Neural cell (in vitro differentiated cells): Measurements from ENCODE around the gene MOSPD2. TPM values are rescaled to one million over a fixed set of nuclear protein-coding genes. Genes with fewer than 3 reads are reported as not detected.

ENCODE experiments used
- H2AFZ ChIP-seq: fragments of 200-600, 300-800 bp; sonication (generic), shearing (Covaris generic); 2 replicates; pipeline ENCODE4 v1.6.0; 2014; ENCODE audit warnings: low read depth, mild to moderate bottlenecking, antibody characterized with exemption, low read length, moderate library complexity
- H3F3A ChIP-seq: fragments of 200-600 bp; shearing (Covaris generic); 2 replicates; pipeline ENCODE4 v1.6.1; 2016; ENCODE audit warnings: mild to moderate bottlenecking, moderate library complexity, mixed read lengths, antibody characterized with exemption, low read length; ENCODE audit not compliant: insufficient read depth, poor library complexity, severe bottlenecking
- H3K27ac ChIP-seq: fragments of 200-600, 300-800 bp; sonication (generic), shearing (Covaris generic); 2 replicates; pipeline ENCODE4 v1.5.1; 2014; ENCODE audit warnings: mild to moderate bottlenecking, low read length, moderate library complexity
- H3K27me3 ChIP-seq: fragments of 300-800, 200-600 bp; sonication (generic), shearing (Covaris generic); 2 replicates; pipeline ENCODE4 v1.6.0; 2014; ENCODE audit warnings: mild to moderate bottlenecking, low read depth, low read length, moderate library complexity; ENCODE audit not compliant: insufficient read depth
- H3K36me3 ChIP-seq: fragments of 300-800, 200-600 bp; sonication (generic), shearing (Covaris generic); 2 replicates; pipeline ENCODE4 v1.5.1; 2014; ENCODE audit warnings: mild to moderate bottlenecking, antibody characterized with exemption, low read length, moderate library complexity; ENCODE audit not compliant: insufficient read depth
- H3K4me2 ChIP-seq: fragments of 300-800, 200-600 bp; sonication (generic), shearing (Covaris generic); 2 replicates; pipeline ENCODE4 v1.6.0; 2014; ENCODE audit warnings: mild to moderate bottlenecking, low read length
- H3K4me3 ChIP-seq: fragments of 300-800, 200-600 bp; sonication (generic), shearing (Covaris generic); 2 replicates; pipeline ENCODE4 v1.5.1; 2014; ENCODE audit warnings: mild to moderate bottlenecking, low read length, moderate library complexity
- H3K79me2 ChIP-seq: fragments of 200-600 bp; shearing (Covaris generic); replicated peaks from 2 replicates; pipeline ENCODE4 v1.6.0; 2014; ENCODE audit warnings: mild to moderate bottlenecking, low read length, moderate library complexity; ENCODE audit not compliant: insufficient read depth
- H3K9ac ChIP-seq: fragments of 300-800, 200-600 bp; sonication (generic), shearing (Covaris generic); 2 replicates; pipeline ENCODE4 v1.6.1; 2016; ENCODE audit warnings: mild to moderate bottlenecking, low read length, mixed read lengths
- H3K9me2 ChIP-seq: fragments of 200-600 bp; shearing (Covaris generic); 2 replicates; pipeline ENCODE4 v1.6.1; 2016; ENCODE audit warnings: mild to moderate bottlenecking, low read length, mixed read lengths; ENCODE audit not compliant: insufficient read depth
- H3K9me3 ChIP-seq: fragments of 200-600, 300-800 bp; sonication (generic), shearing (Covaris generic); 2 replicates; pipeline ENCODE4 v1.6.1; 2016; ENCODE audit warnings: mild to moderate bottlenecking, mixed run types, low read length, moderate library complexity, mixed read lengths
- H4K20me1 ChIP-seq: fragments of 200-600 bp; shearing (Covaris generic); 2 replicates; pipeline ENCODE4 v1.6.1; 2016; ENCODE audit warnings: mild to moderate bottlenecking, mixed run types; ENCODE audit not compliant: insufficient read depth
- CTCF ChIP-seq: fragments of 450-650 bp; IDR thresholded peaks from 2 replicates; pipeline ENCODE4 v1.5.1; 2014; ENCODE audit warnings: antibody characterized with exemption, mild to moderate bottlenecking, moderate library complexity; ENCODE audit not compliant: poor library complexity, severe bottlenecking
- EP300 ChIP-seq: fragments of 450-650 bp; conservative IDR thresholded peaks from 2 replicates; pipeline ENCODE4 v1.6.1; 2014; ENCODE audit warnings: antibody characterized with exemption, mild to moderate bottlenecking, moderate library complexity; ENCODE audit not compliant: poor library complexity, severe bottlenecking
- EZH2 ChIP-seq: fragments of 200-600, 300-800 bp; shearing (Covaris generic), sonication (generic); IDR thresholded peaks from 2 replicates; pipeline ENCODE4 v1.6.1; 2014; ENCODE audit warnings: antibody characterized with exemption, low read length, borderline replicate concordance, mild to moderate bottlenecking; ENCODE audit not compliant: insufficient read depth, poor library complexity, severe bottlenecking
- MXI1 ChIP-seq: fragments of 450-650 bp; conservative IDR thresholded peaks from 2 replicates; pipeline ENCODE4 v1.6.1; 2014; ENCODE audit warnings: antibody characterized with exemption, mild to moderate bottlenecking; ENCODE audit not compliant: poor library complexity, severe bottlenecking
- POLR2AphosphoS5 ChIP-seq: IDR thresholded peaks from 2 replicates; pipeline ENCODE4 v1.6.1; 2012
- RAD21 ChIP-seq: fragments of 450-650 bp; conservative IDR thresholded peaks from 2 replicates; pipeline ENCODE4 v1.6.1; 2014; ENCODE audit warnings: antibody characterized with exemption, mild to moderate bottlenecking, moderate library complexity
- REST ChIP-seq: IDR thresholded peaks from 2 replicates; pipeline ENCODE4 v1.6.1; 2012; ENCODE audit warnings: borderline replicate concordance
- SMC3 ChIP-seq: fragments of 450-650 bp; conservative IDR thresholded peaks from 2 replicates; pipeline ENCODE4 v1.6.1; 2014; ENCODE audit warnings: antibody characterized with exemption, mild to moderate bottlenecking, moderate library complexity; ENCODE audit not compliant: poor library complexity
- TAF1 ChIP-seq: IDR thresholded peaks from 2 replicates; pipeline ENCODE4 v1.6.1; 2012; ENCODE audit warnings: low read depth
- polyA plus RNA-seq: library from polyadenylated mRNA; depleted of rRNA; stranded (reverse); fragments of >200 nt; gene quantifications from 2 replicates; pipeline ENCODE4 v1.2.3, GENCODE V29; 2014

MOSPD2 gene
- polyA plus RNA-seq, 1 donor from 2014 or later, result 12.4 TPM

- no peaks in the 10 kb centered on the region for H3K9me3 ChIP-seq
- no peaks in the 10 kb centered on the region for H3K9me2 ChIP-seq
- TF ChIP-seq TAF1, result no peak
- no peak for TF ChIP-seq EZH2
- no peak for TF ChIP-seq REST
- no peak for TF ChIP-seq CTCF
- TF ChIP-seq POLR2AphosphoS5, result no peak
- no peak for TF ChIP-seq SMC3
- no peak for TF ChIP-seq RAD21
- TF ChIP-seq EP300, result no peak
- TF ChIP-seq MXI1, result no peak
- H4K20me1 ChIP-seq, result no peaks in the 10 kb centered on the region
- H2AFZ ChIP-seq, result no peak overlapping the region
- no peak overlapping the region for H3K4me3 ChIP-seq
- H3K27me3 ChIP-seq, result no peaks in the 10 kb centered on the region
- H3K4me2 ChIP-seq, result no peak overlapping the region
- no peak overlapping the region for H3K27ac ChIP-seq
- no peaks in the 10 kb centered on the region for H3K36me3 ChIP-seq
- H3K9ac ChIP-seq, result no peak overlapping the region
- no peaks in the 10 kb centered on the region for H3K79me2 ChIP-seq
- no peaks in the 10 kb centered on the region for H3F3A ChIP-seq
Measured at GRCh38 chrX:14941301-14941700, 68.1 kb downstream of the MOSPD2 start.

- no peak overlapping the region for H3K27ac ChIP-seq
- H3F3A ChIP-seq, result no peaks in the 10 kb centered on the region
- no peaks in the 10 kb centered on the region for H4K20me1 ChIP-seq
- H3K36me3 ChIP-seq, result no peaks in the 10 kb centered on the region
- no peaks in the 10 kb centered on the region for H3K27me3 ChIP-seq
- H3K4me2 ChIP-seq, result no peak overlapping the region
- no peak overlapping the region for H3K9ac ChIP-seq
- TF ChIP-seq RAD21 (no peak), EP300 (no peak), EZH2 (no peak), SMC3 (no peak)
- no peaks in the 10 kb centered on the region for H3K9me2 ChIP-seq
- no peak overlapping the region for H3K4me3 ChIP-seq
- H3K9me3 ChIP-seq, result no peaks in the 10 kb centered on the region
- no peaks in the 10 kb centered on the region for H3K79me2 ChIP-seq
- H2AFZ ChIP-seq, result no peak overlapping the region
Measured at GRCh38 chrX:14942341-14942740, 69.1 kb downstream of the MOSPD2 start.

- Histone ChIP-seq H3K36me3 (no peaks in the 10 kb centered on the region), H3K79me2 (no peaks in the 10 kb centered on the region)
- TF ChIP-seq REST, result no peak
Measured at GRCh38 chrX:14943962-14944361, 70.7 kb downstream of the MOSPD2 start.

More at GRCh38 chrX:14943962-14944361, 70.7 kb downstream of the MOSPD2 start:
- H3K27me3 ChIP-seq, result no peaks in the 10 kb centered on the region
- no peak overlapping the region for H3K4me3 ChIP-seq
- no peaks in the 10 kb centered on the region for H3K9me3 ChIP-seq
- H3K9me2 ChIP-seq, result no peaks in the 10 kb centered on the region
- H3K27ac ChIP-seq, result no peak overlapping the region
- no peak overlapping the region for H3K4me2 ChIP-seq
- no peaks in the 10 kb centered on the region for H3F3A ChIP-seq
- no peak overlapping the region for H3K9ac ChIP-seq
- no peak overlapping the region for H2AFZ ChIP-seq
- H4K20me1 ChIP-seq, result no peaks in the 10 kb centered on the region
